H1 (cell line): ENCODE results near the gene CYBA. TPM values are rescaled to one million over a fixed set of nuclear protein-coding genes. Genes with fewer than 3 reads are reported as not detected.
A peak's percentile ranks its signal among the peaks of the same experiment; 100 is the strongest.

Source experiments
- CTCF ChIA-PET: fragments of 300-600 bp; sonication (Branson Sonifier 250); formaldehyde crosslinking; loops from one replicate; lab custom pipeline; 2021; ENCODE audit not compliant: partially characterized antibody; lab: Charles Lee
- POLR2A ChIA-PET: fragments of 300-600 bp; sonication (Branson Sonifier 250); formaldehyde crosslinking; loops from one replicate; lab custom pipeline; 2021; ENCODE audit warnings: inconsistent platforms; ENCODE audit not compliant: partially characterized antibody; lab: Charles Lee
- DNase-seq, 2 experiments: peaks; one replicate each; pipeline versions ENCODE4 v3.0.0 to v3.0.0-alpha.2; 2010 to 2022; ENCODE audit warnings: low spot score in 2 of 2, low read depth in 1 of 2, mixed read lengths in 1 of 2
- FAIRE-seq: peaks from 2 replicates; lab custom pipeline; 2011; peaks lifted over from hg19 to GRCh38; lab: Jason Lieb, UNC
- H2AFZ ChIP-seq: 2 replicates; pipeline ENCODE4 v1.8.1; 2012; ENCODE audit warnings: low read length, inconsistent platforms
- H2AK5ac ChIP-seq: 2 replicates; pipeline ENCODE4 v1.6.1; 2013; ENCODE audit warnings: low read depth, low read length
- H2BK120ac ChIP-seq: replicated peaks from 2 replicates; pipeline ENCODE3; 2013; ENCODE audit warnings: low read depth, low read length, inconsistent platforms
- H2BK12ac ChIP-seq: 2 replicates; pipeline ENCODE4 v1.6.1; 2013; ENCODE audit warnings: low read depth, low read length
- H2BK15ac ChIP-seq: 2 replicates; pipeline ENCODE4 v1.6.1; 2013; ENCODE audit warnings: low read length
- H2BK20ac ChIP-seq: 2 replicates; pipeline ENCODE4 v1.6.1; 2013; ENCODE audit warnings: low read length
- H2BK5ac ChIP-seq: 2 replicates; pipeline ENCODE4 v1.6.1; 2013; ENCODE audit warnings: low read depth, low read length
- H3K14ac ChIP-seq: 2 replicates; pipeline ENCODE4 v1.6.1; 2013; ENCODE audit warnings: inconsistent platforms; ENCODE audit not compliant: insufficient read length
- H3K18ac ChIP-seq: 2 replicates; pipeline ENCODE4 v1.6.1; 2013; ENCODE audit warnings: low read length; ENCODE audit errors: extremely low read depth
- H3K23ac ChIP-seq: 2 replicates; pipeline ENCODE4 v1.6.1; 2013; ENCODE audit warnings: inconsistent platforms; ENCODE audit not compliant: insufficient read length
- H3K23me2 ChIP-seq: 2 replicates; pipeline ENCODE4 v1.6.1; 2013; ENCODE audit warnings: low read depth, low read length
- H3K27ac ChIP-seq: 2 replicates; pipeline ENCODE4 v1.6.1; 2011; ENCODE audit warnings: low read depth, low read length, inconsistent platforms
- H3K27me3 ChIP-seq, 4 experiments: replicated peaks in 1 of 4; 1 replicate in 1 of 4; 2 replicates in 3 of 4; pipeline versions ENCODE4 v1.6.1 to v1.8.1; 2011 to 2013; ENCODE audit warnings: low read length in 3 of 4, mild to moderate bottlenecking in 3 of 4, inconsistent platforms in 2 of 4, mixed read lengths in 2 of 4, moderate library complexity in 1 of 4; ENCODE audit not compliant: control insufficient read depth in 3 of 4, insufficient read depth in 3 of 4; ENCODE audit errors: extremely low read depth in 1 of 4
- H3K36me3 ChIP-seq, 4 experiments: 2 replicates each; pipeline versions ENCODE4 v1.6.1 to v1.8.1; 2011 to 2013; ENCODE audit warnings: mild to moderate bottlenecking in 4 of 4, low read length in 3 of 4, moderate library complexity in 2 of 4, control low read depth in 1 of 4, inconsistent platforms in 1 of 4; ENCODE audit not compliant: insufficient read depth in 4 of 4, control insufficient read depth in 2 of 4
- H3K4ac ChIP-seq: replicated peaks from 2 replicates; pipeline ENCODE3; 2013; ENCODE audit warnings: low read length, low read depth, mixed read lengths, inconsistent platforms; ENCODE audit not compliant: insufficient read length
- H3K4me1 ChIP-seq, 4 experiments: replicated peaks in 1 of 4; 1 replicate in 1 of 4; 2 replicates in 3 of 4; pipeline versions ENCODE4 v1.6.1 to v1.8.1; 2011 to 2013; ENCODE audit warnings: low read length in 3 of 4, inconsistent platforms in 2 of 4, mixed read lengths in 1 of 4; ENCODE audit not compliant: insufficient read depth in 4 of 4, control insufficient read depth in 3 of 4
- H3K4me2 ChIP-seq, 2 experiments: 2 replicates each; pipeline versions ENCODE4 v1.6.1 to v1.8.1; 2011 to 2013; ENCODE audit warnings: low read depth in 2 of 2, low read length in 2 of 2, control low read depth in 1 of 2, inconsistent platforms in 1 of 2, mild to moderate bottlenecking in 1 of 2; ENCODE audit not compliant: insufficient read depth in 1 of 2
- H3K4me3 ChIP-seq, 4 experiments: fragments of 200-600, 300-600 bp in 1 of 4; sonication (generic), shearing (Covaris generic), sonication (Bioruptor Twin) in 1 of 4; 2 replicates each; pipeline versions ENCODE4 v1.5.1 to v1.8.1; 2011 to 2016; ENCODE audit warnings: low read length in 4 of 4, low read depth in 3 of 4, control low read depth in 2 of 4, inconsistent platforms in 2 of 4, mild to moderate bottlenecking in 2 of 4, mixed read lengths in 1 of 4, moderate library complexity in 1 of 4; ENCODE audit not compliant: insufficient read depth in 2 of 4; ENCODE audit errors: extremely low read depth in 1 of 4
- H3K56ac ChIP-seq: replicated peaks from 2 replicates; pipeline ENCODE3; 2013; ENCODE audit warnings: low read depth, mild to moderate bottlenecking, mixed read lengths, low read length, inconsistent platforms; ENCODE audit not compliant: insufficient read length
- H3K79me1 ChIP-seq: 2 replicates; pipeline ENCODE4 v1.6.1; 2013; ENCODE audit warnings: low read depth, low read length, control low read depth
- H3K79me2 ChIP-seq, 2 experiments: 2 replicates each; pipeline versions ENCODE4 v1.6.1 to v1.8.1; 2012 to 2013; ENCODE audit warnings: low read length in 2 of 2, mild to moderate bottlenecking in 2 of 2, inconsistent platforms in 1 of 2; ENCODE audit not compliant: insufficient read depth in 2 of 2, control insufficient read depth in 1 of 2
- H3K9ac ChIP-seq, 4 experiments: replicated peaks in 1 of 4; 1 replicate in 1 of 4; 2 replicates in 3 of 4; pipeline versions ENCODE4 v1.6.1 to v1.8.1; 2011 to 2013; ENCODE audit warnings: low read depth in 3 of 4, low read length in 3 of 4, control low read depth in 2 of 4, mild to moderate bottlenecking in 2 of 4, moderate library complexity in 2 of 4, inconsistent platforms in 1 of 4; ENCODE audit errors: extremely low read depth in 1 of 4
- H3K9me3 ChIP-seq, 2 experiments: 2 replicates each; pipeline versions ENCODE4 v1.6.1 to v1.8.1; 2012 to 2013; ENCODE audit warnings: mild to moderate bottlenecking in 2 of 2, moderate library complexity in 2 of 2, control low read depth in 1 of 2, inconsistent platforms in 1 of 2, low read depth in 1 of 2, low read length in 1 of 2, mixed read lengths in 1 of 2; ENCODE audit not compliant: insufficient read depth in 2 of 2
- H4K20me1 ChIP-seq, 2 experiments: replicated peaks in 1 of 2; 2 replicates each; pipeline versions ENCODE3 to v1.8.1; 2011 to 2013; ENCODE audit warnings: inconsistent platforms in 2 of 2, low read length in 2 of 2, mild to moderate bottlenecking in 1 of 2; ENCODE audit not compliant: insufficient read depth in 2 of 2, control insufficient read depth in 1 of 2
- H4K5ac ChIP-seq: 2 replicates; pipeline ENCODE4 v1.6.1; 2013; ENCODE audit warnings: low read length, low read depth, mixed read lengths, inconsistent platforms; ENCODE audit not compliant: insufficient read length
- H4K8ac ChIP-seq: 2 replicates; pipeline ENCODE4 v1.8.0; 2013; ENCODE audit warnings: mild to moderate bottlenecking, moderate library complexity, low read length, inconsistent platforms; ENCODE audit not compliant: insufficient read depth; ENCODE audit errors: extremely low read depth
- H4K91ac ChIP-seq: replicated peaks from 2 replicates; pipeline ENCODE3; 2013; ENCODE audit warnings: low read length, mixed read lengths, inconsistent platforms; ENCODE audit not compliant: insufficient read length
- BACH1 ChIP-seq: IDR thresholded peaks from 2 replicates; pipeline ENCODE4 v1.6.1; 2012; ENCODE audit warnings: low read length, improper control_type of control experiment
- CBX5 ChIP-seq: fragments of 300-800, 300-1000 bp; sonication (generic); IDR thresholded peaks from 2 replicates; pipeline ENCODE4 v1.7.1; 2016; ENCODE audit warnings: antibody characterized with exemption, low read length, low read depth
- EZH2 ChIP-seq: fragments of 200-600 bp; sonication (generic); IDR thresholded peaks from 2 replicates; pipeline ENCODE4 v1.7.1; 2012; ENCODE audit warnings: low read depth, mild to moderate bottlenecking, moderate library complexity, low read length, inconsistent platforms; ENCODE audit not compliant: severe bottlenecking
- HDAC2 ChIP-seq, 2 experiments: fragments of 300-600 bp in 1 of 2; sonication (generic) in 1 of 2; IDR thresholded peaks; 2 replicates each; pipeline ENCODE4 v1.6.1; 2011 to 2012; ENCODE audit warnings: low read depth in 2 of 2, low read length in 2 of 2, mild to moderate bottlenecking in 2 of 2, moderate library complexity in 2 of 2, borderline replicate concordance in 1 of 2, inconsistent platforms in 1 of 2
- JUN ChIP-seq: IDR thresholded peaks from 2 replicates; pipeline ENCODE4 v1.6.1; 2011; ENCODE audit warnings: low read depth, mild to moderate bottlenecking, improper control_type of control experiment, low read length
- KDM1A ChIP-seq: fragments of 200-600, 300-600 bp; sonication (generic); IDR thresholded peaks from 2 replicates; pipeline ENCODE4 v1.7.1; 2016; ENCODE audit warnings: mild to moderate bottlenecking, low read length, borderline replicate concordance
- KDM4A ChIP-seq: IDR thresholded peaks from one replicate; pipeline ENCODE4 v1.7.1; 2012; ENCODE audit warnings: low read depth, mild to moderate bottlenecking, moderate library complexity, low read length, inconsistent platforms; ENCODE audit not compliant: severe bottlenecking
- MAFK ChIP-seq: IDR thresholded peaks from 2 replicates; pipeline ENCODE4 v1.6.1; 2012; ENCODE audit warnings: low read depth, mild to moderate bottlenecking, improper control_type of control experiment, low read length
- POU5F1 ChIP-seq: IDR thresholded peaks from 2 replicates; pipeline ENCODE4 v1.6.1; 2011; ENCODE audit warnings: low read depth, mild to moderate bottlenecking, low read length, moderate library complexity
- WGBS, 2 experiments: shearing (Covaris generic) in 1 of 2; methylation state at CpG; one replicate each; pipeline versions ENCODE4 v1.1.6 to v1.1.7; 2013 to 2015; ENCODE audit warnings: low lambda C conversion rate in 2 of 2, mixed read lengths in 2 of 2, inconsistent platforms in 1 of 2, low coverage in 1 of 2, missing lambda C conversion rate in 1 of 2; ENCODE audit not compliant: insufficient replicate concordance in 2 of 2, insufficient coverage in 1 of 2, insufficient read length in 1 of 2; ENCODE audit errors: extremely low coverage in 1 of 2, missing lambda C conversion rate in 1 of 2; 5-methylcytosine and 5-hydroxymethylcytosine counted together
- polyA plus RNA-seq, 7 experiments: library from polyadenylated mRNA; depleted of rRNA in 3 of 7; stranded (reverse) in 5 of 7; unstranded in 2 of 7; fragments of >200 nt in 5 of 7; fragments of 200-250 nt in 2 of 7; gene quantifications; 1 replicate in 5 of 7; 2 replicates in 1 of 7; 4 replicates in 1 of 7; pipeline versions ENCODE4 v1.2.1 to v1.2.3, GENCODE V29; 2011 to 2013; ENCODE audit warnings: missing spikeins in 2 of 7, mixed read lengths in 2 of 7
- total RNA-seq: library from RNA; stranded (reverse); fragmentation: NEBNext Ultra II Directional; extraction: Animal tissue kit (Norgen Biotek cat#: 25700); gene quantifications from 2 replicates; pipeline ENCODE4 v1.2.1, GENCODE V29; 2021

Gene CYBA
- total and polyA plus RNA-seq, 2 of the 8 experiments (the other 6 are each of a cell fraction or from before 2014, with no cell fraction given), result 136 to 254 TPM

GRCh38 chr16:88662222-88662842, 11.5 kb upstream of the CYBA start:
- no peak for DNase-seq
- WGBS, 2 experiments, result 6% methylated on average over 40 of the region's 49 CpGs; no CpG with 5 or more reads in 1 of the 2 experiments
- Histone ChIP-seq H3K79me1 (peaks cover 2% of the 10 kb centered on the region), H3K14ac (no peak overlapping the region), H2BK15ac (no peak overlapping the region), H2BK5ac (peak overlapping the region; percentile 87), H4K5ac (no peak overlapping the region), H3K4ac (peak overlapping the region; percentile 69), H2AFZ (no peak overlapping the region), H3K4me1 (peaks cover 0 to 3% (median 0%) of the 10 kb centered on the region in 4 experiments; a peak in 2 of 7 replicates), H3K9me3 (no peaks in the 10 kb centered on the region), H3K18ac (peak overlapping the region; percentile 48; the same call in 1 of the 2 replicates), H4K8ac (peak overlapping the region; percentile 94), H3K23me2 (peaks cover 7% of the 10 kb centered on the region; the same call in 1 of the 2 replicates), H4K20me1 (peaks cover 2 to 9% of the 10 kb centered on the region in 2 experiments), H3K4me2 (peak overlapping the region; percentile 56 to 77), H2BK20ac (no peak overlapping the region), H2AK5ac (no peak overlapping the region), H3K36me3 (peaks cover 0 to 4% (median 0%) of the 10 kb centered on the region in 4 experiments; a peak in 1 of 8 replicates), H3K27me3 (no peaks in the 10 kb centered on the region), H2BK120ac (no peak overlapping the region), H3K56ac (peak overlapping the region; percentile 30), H3K79me2 (peaks cover 0 to 41% of the 10 kb centered on the region in 2 experiments; a peak in 3 of 4 replicates), H4K91ac (peak overlapping the region; percentile 54), H2BK12ac (0 out of 2 replicates have a peak overlapping the region, but pooled peaks have one; percentile 50), H3K23ac (no peak overlapping the region), H3K4me3 (peak overlapping the region; percentile 58 to 84 (median 79)), H3K27ac (no peak overlapping the region), H3K9ac (peak overlapping the region in 3 of 4 experiments; percentile 19 to 66 (median 61); a peak in 5 of 7 replicates)
- ChIA-PET POLR2A (interaction anchor here (0.8 to 3.1 kb wide), 14 partner anchors 8 to 92 kb away, joined by 3 to 19 read pairs (median 5); partner anchors contain the start of genes CYBA, IL17C and ZC3H18), CTCF (interaction anchor here (1.0 to 2.2 kb wide), 3 partner anchors 10 to 238 kb away, joined by 3 to 11 read pairs (median 3); no protein-coding TSS in a partner anchor)
- TF ChIP-seq EZH2 (no peak), KDM4A (peak; percentile 53), KDM1A (peak; percentile 89; the same call in 1 of the 2 replicates), JUN (no peak), POU5F1 (no peak), MAFK (no peak), CBX5 (no peak), BACH1 (peak; percentile 27; the same call in 1 of the 2 replicates), HDAC2 (IDR thresholded peaks at IDR 0.05; ENCODE audit: borderline replicate concordance in 1 of 2, low read depth in 2 of 2, low read length in 2 of 2) (peak in 1 of 2 experiments; percentile 84; a peak in 2 of 4 replicates)
- no peak for FAIRE-seq
